ENCODE data around the gene CHMP2A.

GRCh38 chr19:58571575-58571947, 16.7 kb upstream of the CHMP2A start:
- TF ChIP-seq NFYA (IDR thresholded peaks at IDR 0.05; ENCODE audit: borderline replicate concordance, low read depth, low read length) (no peak), RCOR1 (conservative IDR thresholded peaks at IDR 0.05; ENCODE audit: low read depth, low read length) (no peak), RAD21 (IDR thresholded peaks at IDR 0.05; ENCODE audit: insufficient read depth, low read depth, low read length) (no peak), CTCF (IDR thresholded peaks at IDR 0.05 in 2 of 3, conservative IDR thresholded peaks at IDR 0.05 in 1 of 3; ENCODE audit: control insufficient read depth in 2 of 3, extremely low read depth in 1 of 3, insufficient read depth in 1 of 3, low read depth in 3 of 3, low read length in 3 of 3) (no peak), POLR2AphosphoS5 (IDR thresholded peaks at IDR 0.05; ENCODE audit: low read length) (no peak)

All from GM12878 (cell line).